ENCODE data around the gene CRISPLD2. TPM values are rescaled to one million over a fixed set of nuclear protein-coding genes. Genes with fewer than 3 reads are reported as not detected.

Gene CRISPLD2
- total RNA-seq, 2 experiments from 2014 or later: 0.16 TPM; not detected in 1

- Mint-ChIP-seq H3K4me3 (no peak overlapping the region), H3K27ac (no peak overlapping the region), H3K4me1 (ENCODE audit: low read depth) (no peaks in the 10 kb centered on the region), H3K27me3 (peaks cover 5% of the 10 kb centered on the region), H3K9me3 (peaks cover 12% of the 10 kb centered on the region), H3K36me3 (ENCODE audit: low read depth) (no peaks in the 10 kb centered on the region)
- ATAC-seq (no peak), DNase-seq (no peak)
- ChIA-PET POLR2A (no interaction called here), CTCF (no interaction called here)
- no peak for TF ChIP-seq CTCF (IDR thresholded peaks at IDR 0.05)
- intact Hi-C loops (cut with micrococcal nuclease): no loop called here
These were observed 43.7 kb downstream of the CRISPLD2 start for GRCh38 chr16:84863481-84863814.

GRCh38 chr16:84864326-84864955 lies 44.7 kb downstream of the CRISPLD2 start:
- CTCF ChIA-PET: interaction anchor here (0.8 to 1.7 kb wide), 4 partner anchors 25 to 110 kb away, joined by 3 to 6 read pairs (median 4); no protein-coding TSS in a partner anchor

GRCh38 chr16:84867696-84868095 lies 47.9 kb downstream of the CRISPLD2 start:
- Mint-ChIP-seq H3K27me3 (peaks cover 5% of the 10 kb centered on the region), H3K4me3 (no peak overlapping the region), H3K36me3 (ENCODE audit: low read depth) (no peaks in the 10 kb centered on the region), H3K9me3 (no peaks in the 10 kb centered on the region), H3K4me1 (ENCODE audit: low read depth) (no peaks in the 10 kb centered on the region), H3K27ac (no peak overlapping the region)
- CTCF ChIA-PET: no interaction called here
- POLR2A ChIA-PET: no interaction called here
- DNase-seq (no peak), ATAC-seq (no peak)
- intact Hi-C loops (cut with micrococcal nuclease): no loop called here
- no peak for TF ChIP-seq CTCF (IDR thresholded peaks at IDR 0.05)

More at GRCh38 chr16:84864326-84864955, 44.7 kb downstream of the CRISPLD2 start:
- POLR2A ChIA-PET: no interaction called here
- H3K36me3 Mint-ChIP-seq (ENCODE audit: low read depth): no peaks in the 10 kb centered on the region
- ATAC-seq (no peak), DNase-seq (no peak)
- H3K27ac Mint-ChIP-seq: no peak overlapping the region
- peaks cover 12% of the 10 kb centered on the region for H3K9me3 Mint-ChIP-seq
- intact Hi-C loops (cut with micrococcal nuclease): no loop called here
- no peak for TF ChIP-seq CTCF (IDR thresholded peaks at IDR 0.05)
- H3K4me3 Mint-ChIP-seq: no peak overlapping the region
- no peaks in the 10 kb centered on the region for H3K4me1 Mint-ChIP-seq (ENCODE audit: low read depth)
- peaks cover 5% of the 10 kb centered on the region for H3K27me3 Mint-ChIP-seq

DNA sequence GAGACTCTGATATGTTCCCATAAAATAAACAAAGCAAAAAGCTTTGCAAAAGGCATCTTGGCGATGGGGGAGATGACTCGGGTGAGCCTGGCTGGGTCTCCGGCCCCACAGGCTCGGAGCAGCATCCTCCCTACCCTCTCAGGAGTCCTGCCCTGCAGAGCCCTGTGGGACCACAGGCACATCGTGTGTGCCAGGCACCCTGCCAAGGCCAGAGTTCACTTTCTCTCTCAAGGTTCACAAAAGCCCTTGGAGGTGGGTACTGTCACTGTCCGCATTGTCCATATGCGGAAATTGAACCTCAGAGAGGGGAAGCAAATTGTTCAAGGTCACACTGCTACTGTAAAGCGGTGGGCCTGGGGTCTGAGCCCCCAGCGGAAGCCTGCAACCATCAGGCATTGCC lies 48.5 kb downstream of the CRISPLD2 start:
- Mint-ChIP-seq H3K4me3 (no peak overlapping the region), H3K36me3 (ENCODE audit: low read depth) (no peaks in the 10 kb centered on the region), H3K27ac (no peak overlapping the region), H3K27me3 (peaks cover 5% of the 10 kb centered on the region), H3K4me1 (ENCODE audit: low read depth) (no peaks in the 10 kb centered on the region), H3K9me3 (no peaks in the 10 kb centered on the region)
- CTCF ChIA-PET: no interaction called here
- TF ChIP-seq CTCF (IDR thresholded peaks at IDR 0.05): no peak
- DNase-seq (no peak), ATAC-seq (no peak)
- intact Hi-C loops (cut with micrococcal nuclease): no loop called here
- POLR2A ChIA-PET: no interaction called here

DNA sequence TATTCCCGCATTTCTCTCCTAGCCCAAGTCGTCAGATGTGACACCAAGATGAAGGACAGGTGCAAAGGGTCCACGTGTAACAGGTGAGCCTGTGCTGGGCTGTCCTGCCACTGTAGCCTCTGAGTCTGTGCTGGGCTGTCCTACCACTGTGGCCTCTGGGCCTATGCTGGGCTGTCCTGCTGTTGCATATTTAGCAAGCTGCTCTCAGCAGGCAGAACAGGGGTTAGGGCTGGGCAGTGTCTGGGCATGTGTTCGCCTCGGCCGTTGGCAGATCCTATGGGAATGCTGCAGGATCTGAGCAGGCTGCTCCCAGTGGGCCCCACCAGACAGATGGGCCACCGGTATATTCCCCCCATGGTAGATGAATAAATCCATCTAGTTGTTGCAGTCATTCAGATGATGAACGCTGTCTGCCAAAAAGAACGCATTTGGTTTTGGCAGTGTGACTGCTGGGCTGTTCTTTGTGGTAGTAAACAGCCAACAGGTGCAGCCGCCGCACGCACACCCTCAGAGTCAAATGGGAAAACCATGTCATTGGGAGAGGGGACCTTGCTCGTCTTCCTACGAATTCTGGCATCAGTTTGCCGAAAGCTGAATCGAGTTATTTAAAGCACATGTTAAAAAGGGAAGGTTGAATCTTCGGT lies 49.2 kb downstream of the CRISPLD2 start:
- ATAC-seq (no peak), DNase-seq (no peak)
- intact Hi-C loops (cut with micrococcal nuclease): no loop called here
- Mint-ChIP-seq H3K36me3 (ENCODE audit: low read depth) (no peaks in the 10 kb centered on the region), H3K4me3 (no peak overlapping the region), H3K4me1 (ENCODE audit: low read depth) (no peaks in the 10 kb centered on the region), H3K27me3 (peaks cover 5% of the 10 kb centered on the region), H3K9me3 (no peaks in the 10 kb centered on the region), H3K27ac (no peak overlapping the region)
- TF ChIP-seq CTCF (IDR thresholded peaks at IDR 0.05): no peak
- POLR2A ChIA-PET: no interaction called here
- CTCF ChIA-PET: interaction anchor here (0.9 kb wide), 1 partner anchor 32 kb away, joined by 3 read pairs; no protein-coding TSS in a partner anchor

Measured in activated CD8-positive, alpha-beta T cell treated with anti-CD3 and anti-CD28 coated beads for 36 hours (primary cell).